Stimulated activated CD4-positive, alpha-beta T cell treated with anti-CD3 and anti-CD28 coated beads, Interleukin-4, amount 100 ng/mL, for 48 hours (primary cell): ENCODE results near the gene CTNND2.

Experiments
- DNase-seq, 2 donors: peaks; one replicate each; pipeline ENCODE4 v3.0.0-alpha.2; 2020; ENCODE audit warnings: low read depth in 2 of 2

Gene CTNND2

GRCh38 chr5:11174591-11174990 is 729.7 kb downstream of the CTNND2 start:
- DNase-seq = no peak

- no peak for DNase-seq
These were observed 731.8 kb downstream of the CTNND2 start for GRCh38 chr5:11172484-11172883.

GRCh38 chr5:11171236-11171635 is 733.0 kb downstream of the CTNND2 start:
- no peak for DNase-seq

- no peak for DNase-seq
These were observed 737.3 kb downstream of the CTNND2 start for GRCh38 chr5:11166923-11167322.

GRCh38 chr5:11164531-11165294 is 739.5 kb downstream of the CTNND2 start:
- DNase-seq = no peak

- no peak for DNase-seq
These were observed 747.1 kb downstream of the CTNND2 start for GRCh38 chr5:11157132-11157531.

GRCh38 chr5:11153670-11154382 is 750.4 kb downstream of the CTNND2 start:
- DNase-seq = no peak

- no peak for DNase-seq
These were observed 751.9 kb downstream of the CTNND2 start for GRCh38 chr5:11152368-11152767.

GRCh38 chr5:11150976-11151375 is 753.3 kb downstream of the CTNND2 start:
- no peak for DNase-seq

GRCh38 chr5:11148810-11149539 is 755.3 kb downstream of the CTNND2 start:
- DNase-seq = no peak

GRCh38 chr5:11146171-11146570 is 758.1 kb downstream of the CTNND2 start:
- no peak for DNase-seq

GRCh38 chr5:11143456-11144267 is 760.6 kb downstream of the CTNND2 start:
- DNase-seq = peak; percentile 27 to 46

GRCh38 chr5:11139217-11139865 is 764.9 kb downstream of the CTNND2 start:
- DNase-seq = no peak

GRCh38 chr5:11130131-11130530 is 774.1 kb downstream of the CTNND2 start:
- DNase-seq = no peak

- no peak for DNase-seq
These were observed 776.2 kb downstream of the CTNND2 start for GRCh38 chr5:11128021-11128420.

GRCh38 chr5:11126844-11127243 is 777.4 kb downstream of the CTNND2 start:
- no peak for DNase-seq

- DNase-seq = no peak
These were observed 782.4 kb downstream of the CTNND2 start for GRCh38 chr5:11121885-11122284.

GRCh38 chr5:11110128-11110527 is 794.1 kb downstream of the CTNND2 start:
- no peak for DNase-seq

GRCh38 chr5:11105696-11106095 is 798.5 kb downstream of the CTNND2 start:
- DNase-seq = no peak

- no peak for DNase-seq
These were observed 799.6 kb downstream of the CTNND2 start for GRCh38 chr5:11104651-11105112.

GRCh38 chr5:11104210-11104609 is 800.0 kb downstream of the CTNND2 start:
- DNase-seq = no peak
